Fibroblast of the aortic adventitia (primary cell): ENCODE measurements around the gene RNF220. TPM values are rescaled to one million over a fixed set of nuclear protein-coding genes. Genes with fewer than 3 reads are reported as not detected.

Source experiments
- DNase-seq: peaks from one replicate; pipeline ENCODE4 v3.0.0-alpha.2; 2010; ENCODE audit warnings: low read depth
- H3K4me3 ChIP-seq: 2 replicates; pipeline ENCODE4 v1.5.1; 2011; ENCODE audit warnings: low read depth, mild to moderate bottlenecking, control low read depth, low read length, moderate library complexity
- CTCF ChIP-seq: IDR thresholded peaks from 2 replicates; pipeline ENCODE4 v1.5.1; 2011; ENCODE audit warnings: mild to moderate bottlenecking, low read length, control low read depth, inconsistent platforms; ENCODE audit not compliant: insufficient read depth
- total RNA-seq: library from RNA; depleted of rRNA; stranded (reverse); fragments of >200 nt; gene quantifications from 2 replicates; pipeline ENCODE4 v1.2.3, GENCODE V29; 2012; ENCODE audit warnings: low replicate concordance

The RNF220 gene
- total RNA-seq, 1 donor: 51.2 TPM

GRCh38 chr1:44476891-44477290, 71.8 kb downstream of the RNF220 start:
- DNase-seq: no peak
- H3K4me3 ChIP-seq: no peak overlapping the region

GRCh38 chr1:44481701-44482100, 76.6 kb downstream of the RNF220 start:
- H3K4me3 ChIP-seq: no peak overlapping the region
- DNase-seq: no peak
- no peak for TF ChIP-seq CTCF

More at GRCh38 chr1:44476891-44477290, 71.8 kb downstream of the RNF220 start:
- no peak for TF ChIP-seq CTCF

- TF ChIP-seq CTCF: no peak
- H3K4me3 ChIP-seq: no peak overlapping the region
- no peak for DNase-seq
Observed at GRCh38 chr1:44483089-44483874, 78.2 kb downstream of the RNF220 start.

GRCh38 chr1:44484155-44484688, 79.2 kb downstream of the RNF220 start:
- DNase-seq: no peak
- no peak for TF ChIP-seq CTCF
- H3K4me3 ChIP-seq: no peak overlapping the region

GRCh38 chr1:44485229-44485933, 80.3 kb downstream of the RNF220 start:
- no peak for TF ChIP-seq CTCF
- DNase-seq: peak; percentile 81
- no peak overlapping the region for H3K4me3 ChIP-seq

- no peak overlapping the region for H3K4me3 ChIP-seq
- no peak for DNase-seq
- no peak for TF ChIP-seq CTCF
Observed at GRCh38 chr1:44485934-44486460, 80.9 kb downstream of the RNF220 start.
